ENCODE measurements around the gene ZBED4.

ZBED4 gene

DNA sequence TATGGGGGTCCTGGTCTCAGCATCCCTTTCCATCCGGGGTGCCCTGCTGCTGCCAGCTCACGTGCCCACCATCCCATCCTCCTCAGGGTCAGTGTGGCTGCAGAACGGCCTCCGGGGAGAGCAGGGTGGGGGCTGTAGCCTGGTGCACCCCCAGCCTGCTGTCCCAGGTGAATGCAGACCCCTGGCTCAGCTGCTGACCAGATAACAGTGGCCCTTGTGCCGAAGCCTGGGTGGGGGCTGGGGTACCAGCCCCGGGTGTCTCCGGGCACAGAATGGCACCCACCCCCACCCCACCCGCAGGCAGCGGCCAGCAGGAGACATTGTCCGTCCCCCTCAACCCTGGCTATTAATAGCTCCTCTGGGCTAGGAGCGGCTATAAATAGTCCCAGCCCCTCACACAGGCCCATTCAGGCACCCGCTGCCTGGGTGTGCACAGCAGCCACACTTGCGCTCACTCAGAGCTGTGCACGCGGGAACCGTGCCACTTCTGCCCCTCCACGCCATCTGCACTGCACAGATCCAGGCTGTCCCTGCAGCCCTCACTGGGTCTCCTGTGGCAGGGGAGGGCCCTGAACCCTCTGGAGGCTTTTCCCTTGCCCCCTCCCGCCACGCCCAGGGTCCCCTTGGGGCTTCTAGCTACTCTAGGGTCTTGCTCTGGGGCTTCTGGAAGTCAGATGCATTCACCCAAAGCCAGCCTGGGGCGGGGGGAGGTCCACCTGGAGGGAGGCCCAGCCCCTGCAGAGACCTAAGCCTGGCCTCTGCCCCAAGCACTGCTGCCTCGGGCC is 83.5 kb downstream of the ZBED4 start:
- no peak for DNase-seq (ENCODE audit: low spot score)

DNA sequence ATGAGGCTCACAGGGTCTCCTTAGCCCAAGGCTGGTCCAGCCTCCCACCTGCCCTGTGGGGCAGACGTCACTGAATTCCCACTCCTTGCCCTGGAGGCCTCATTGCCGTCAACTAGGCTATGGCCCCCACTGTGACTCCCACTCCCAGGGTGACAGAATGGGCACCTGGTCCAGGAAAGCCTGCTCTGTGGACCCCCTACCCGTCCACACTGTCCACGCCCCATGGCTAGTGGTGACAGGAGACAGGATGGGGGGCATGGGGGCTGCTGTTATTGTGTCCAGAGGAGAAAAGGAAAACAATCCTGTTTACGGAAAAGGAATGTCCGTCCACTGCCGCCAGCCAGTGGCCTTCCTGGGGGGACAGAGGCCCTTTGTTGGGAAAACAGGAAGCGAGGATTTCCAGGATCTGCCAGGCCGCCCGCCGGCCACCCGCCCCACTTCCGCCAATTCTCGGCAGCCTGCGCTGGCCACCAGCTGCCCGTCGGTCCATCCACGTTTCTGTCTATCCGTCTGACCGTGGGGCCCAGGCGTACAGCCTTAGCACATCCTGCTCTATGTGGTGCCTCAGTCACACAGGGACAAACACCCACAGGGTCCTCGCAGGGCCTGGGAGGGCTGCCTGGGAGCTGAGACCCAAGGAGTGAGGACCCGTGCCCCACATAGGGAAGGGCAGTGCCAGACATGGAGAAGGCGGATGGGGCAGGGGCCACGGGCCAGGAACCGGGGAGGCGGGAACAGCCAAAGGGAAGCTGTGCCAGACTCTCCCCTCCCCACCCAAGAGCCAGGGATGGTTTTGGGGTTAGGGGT is 84.3 kb downstream of the ZBED4 start:
- DNase-seq (ENCODE audit: low spot score): no peak

DNA sequence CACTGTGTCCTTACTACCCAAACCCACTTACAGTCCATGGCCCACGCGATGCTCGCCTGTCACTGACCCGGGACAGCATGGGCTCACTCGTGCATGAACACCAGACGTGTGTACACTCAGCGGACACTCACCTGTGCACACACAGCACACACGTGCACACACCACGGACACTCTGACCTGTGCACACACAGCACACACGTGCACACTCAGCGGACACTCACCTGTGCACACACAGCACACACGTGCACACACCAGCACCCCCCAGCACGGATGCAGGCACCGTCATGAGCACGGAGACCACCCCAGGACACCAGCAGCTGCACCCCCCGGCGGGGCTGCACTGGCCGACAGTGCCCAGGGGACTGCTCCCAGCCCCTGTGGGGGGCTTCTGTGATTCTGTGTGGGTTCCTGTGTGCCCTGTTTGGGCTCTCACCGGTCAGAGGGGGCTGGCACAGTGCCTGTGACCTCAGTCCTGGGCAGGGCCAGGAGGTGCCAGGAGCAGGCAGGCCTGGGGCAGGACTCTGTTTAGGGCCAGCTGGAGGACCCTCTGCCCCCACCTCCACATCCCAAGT is 85.0 kb downstream of the ZBED4 start:
- no peak for DNase-seq (ENCODE audit: low spot score)

Measured in CD4-positive, alpha-beta T cell treated with Interleukin-15 for 4 hours (primary cell).